ENCODE results near the gene VTI1B. TPM values are rescaled to one million over a fixed set of nuclear protein-coding genes. Genes with fewer than 3 reads are reported as not detected.
A peak's percentile ranks its signal among the peaks of the same experiment; 100 is the strongest.

The VTI1B gene
- total and polyA plus RNA-seq, 10 of the 15 experiments (the other 5 are each of a cell fraction or from before 2014, with no cell fraction given) = 15.0 to 117 (median 50.5) TPM

GRCh38 chr14:67694791-67695393 lies 20.5 kb upstream of the VTI1B start (continued):
- TF ChIP-seq MEF2A (IDR thresholded peaks at IDR 0.05; ENCODE audit: insufficient read depth, low read depth, low read length) (no peak), ZSCAN29 (IDR thresholded peaks at IDR 0.05) (no peak), REST (IDR thresholded peaks at IDR 0.05; ENCODE audit: low read depth, low read length) (no peak), STAT1 (conservative IDR thresholded peaks at IDR 0.05) (no peak), SMARCA5 (IDR thresholded peaks at IDR 0.05) (no peak), SMAD1 (IDR thresholded peaks at IDR 0.05; ENCODE audit: low read depth, partially characterized antibody) (no peak), EGR1 (IDR thresholded peaks at IDR 0.05; ENCODE audit: borderline replicate concordance in 1 of 2, low read depth in 2 of 2, low read length in 2 of 2) (no peak), E2F8 (IDR thresholded peaks at IDR 0.05; ENCODE audit: low read depth, partially characterized antibody) (no peak), HDGF (IDR thresholded peaks at IDR 0.05) (0 out of 2 replicates have a peak, but pooled peaks have one; percentile 63), CBX5 (IDR thresholded peaks at IDR 0.05; ENCODE audit: low read depth) (no peak), MYC (IDR thresholded peaks at IDR 0.05; ENCODE audit: insufficient read depth, insufficient read length, insufficient replicate concordance, low read length, severe bottlenecking) (no peak), RUNX3 (IDR thresholded peaks at IDR 0.05; ENCODE audit: low read length) (0 out of 2 replicates have a peak, but pooled peaks have one; percentile 30), JUND (IDR thresholded peaks at IDR 0.05; ENCODE audit: low read depth, low read length) (no peak), ZNF24 (IDR thresholded peaks at IDR 0.05) (no peak), RCOR1 (conservative IDR thresholded peaks at IDR 0.05; ENCODE audit: low read depth, low read length) (no peak), CHD1 (IDR thresholded peaks at IDR 0.05; ENCODE audit: low read depth, low read length) (no peak), CUX1 (IDR thresholded peaks at IDR 0.05; ENCODE audit: insufficient replicate concordance, low read depth, low read length) (peak; percentile 50), SREBF2 (IDR thresholded peaks at IDR 0.05; ENCODE audit: low read length) (peak; percentile 61; the same call in 1 of the 2 replicates), SREBF1 (IDR thresholded peaks at IDR 0.05; ENCODE audit: low read length) (no peak), STAT3 (IDR thresholded peaks at IDR 0.05; ENCODE audit: low read depth, low read length) (no peak)

All from GM12878 (cell line).